Amniotic epithelial cell (primary cell): Measurements from ENCODE around the gene SLAMF7.

Experiments used
- DNase-seq: peaks from one replicate; pipeline ENCODE4 v3.0.0-alpha.2; 2010; ENCODE audit warnings: low read depth

The SLAMF7 gene

DNA sequence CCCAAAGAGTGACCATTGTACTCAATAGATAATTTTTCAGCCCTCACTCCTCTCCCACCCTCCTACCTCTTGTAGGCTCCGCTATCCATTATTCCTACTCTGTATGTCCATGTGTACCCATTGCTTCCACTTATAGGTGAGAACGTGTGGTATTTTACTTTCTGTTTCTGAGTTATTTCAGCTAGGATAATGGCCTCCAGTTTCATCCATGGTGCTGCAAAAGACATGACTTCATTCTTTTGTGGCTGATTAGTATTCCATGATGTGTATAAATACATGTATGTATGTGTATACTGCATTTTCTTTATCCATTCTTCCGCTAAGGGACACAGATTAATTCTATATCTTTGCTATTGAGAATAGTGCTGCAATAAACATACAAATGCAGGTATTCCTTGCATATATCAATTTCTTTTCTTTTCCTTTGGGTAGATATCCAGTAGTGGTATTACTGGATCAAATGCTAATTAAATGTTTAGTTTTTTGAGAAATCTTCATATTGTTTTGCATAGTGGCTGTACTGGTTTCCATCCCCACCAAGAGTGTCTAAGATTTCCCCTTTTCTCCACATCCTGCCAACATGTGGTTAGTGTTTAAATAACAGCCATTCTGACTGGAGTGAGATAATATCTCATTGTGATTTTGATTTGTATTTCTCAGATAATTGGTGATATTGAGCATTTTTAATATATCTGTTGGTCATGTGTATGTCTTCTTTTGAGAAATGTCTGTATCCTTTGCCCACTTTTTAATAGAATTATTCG lies 61.8 kb downstream of the SLAMF7 start:
- DNase-seq = no peak

DNA sequence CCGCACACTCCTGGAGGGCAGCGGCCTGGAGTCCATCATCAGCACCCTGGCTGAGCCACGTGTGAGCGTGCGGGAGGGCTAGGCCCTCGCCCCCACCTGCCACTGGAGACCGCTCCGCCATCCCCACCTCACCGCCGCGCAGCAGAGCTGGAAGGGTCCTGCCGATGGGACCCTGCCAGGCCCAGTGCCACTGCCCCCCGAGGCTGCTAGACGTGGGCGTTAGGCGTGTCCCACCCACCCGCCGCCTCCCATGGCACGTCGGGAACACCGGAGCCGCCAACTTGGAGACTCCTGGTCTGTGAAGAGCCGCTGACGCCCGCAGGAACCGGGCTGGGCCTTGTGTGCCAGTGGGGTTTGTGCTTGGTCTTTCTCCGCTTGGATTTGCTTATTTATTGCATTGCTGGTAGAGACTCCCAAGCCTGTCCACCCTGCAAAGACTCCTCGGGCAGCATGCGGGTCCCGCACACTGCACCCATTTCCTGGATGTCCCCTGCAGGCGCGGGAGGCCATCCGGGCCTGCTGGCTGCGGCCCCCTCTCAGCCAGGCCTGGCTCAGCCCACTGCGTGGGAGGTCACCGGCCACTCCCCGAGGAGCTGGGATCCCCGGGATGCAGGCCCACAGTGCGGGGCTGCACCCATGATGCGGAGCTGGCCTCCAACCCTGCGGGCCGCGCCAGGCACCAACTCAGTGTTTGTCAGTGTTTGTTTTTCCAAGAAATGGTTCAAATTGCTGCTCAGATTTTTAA lies 63.0 kb downstream of the SLAMF7 start:
- DNase-seq = no peak
